GM12891 (cell line): ENCODE results near the gene NEIL1.

ENCODE experiments used
- POLR2A ChIP-seq: IDR thresholded peaks from 2 replicates; pipeline ENCODE4 v1.6.1; 2011; ENCODE audit warnings: low read depth, low read length, control low read depth
- POLR2AphosphoS5 ChIP-seq: IDR thresholded peaks from 2 replicates; pipeline ENCODE4 v1.6.1; 2011; ENCODE audit warnings: low read depth, low read length, control low read depth
- SPI1 ChIP-seq: IDR thresholded peaks from 2 replicates; pipeline ENCODE4 v1.6.1; 2011; ENCODE audit warnings: low read depth, low read length, control low read depth

DNA sequence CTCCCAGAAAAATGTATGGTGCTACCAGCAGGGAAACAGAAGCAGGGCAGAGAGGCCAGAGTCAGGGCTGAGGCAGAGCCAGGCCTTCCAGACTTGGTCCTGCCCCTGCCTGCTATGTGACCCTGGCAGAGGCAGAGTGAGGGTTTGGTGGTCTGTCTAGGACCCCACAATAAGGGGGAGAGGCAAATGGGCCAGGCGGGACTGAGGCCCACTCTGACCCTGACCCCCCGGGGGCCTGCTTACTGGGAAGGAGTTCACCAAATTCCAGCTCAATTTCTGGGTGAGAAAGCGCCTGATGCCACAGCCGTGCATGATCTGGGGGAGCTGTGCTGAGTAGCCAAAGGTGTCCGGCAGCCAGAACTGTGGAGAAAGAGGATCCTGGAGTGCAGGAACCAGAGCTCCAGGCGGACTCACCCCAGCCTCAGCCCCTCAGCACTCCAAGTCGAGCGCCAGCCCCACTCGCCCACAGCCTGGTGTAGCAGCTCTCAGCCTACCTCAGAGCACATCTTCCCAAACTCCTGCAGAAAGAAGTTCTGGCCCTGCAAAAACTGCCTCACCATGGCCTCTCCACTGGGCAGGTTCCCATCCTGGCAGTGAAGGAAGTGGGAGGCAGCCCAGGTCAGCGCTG lies 14.6 kb downstream of the NEIL1 start:
- TF ChIP-seq POLR2AphosphoS5 = no peak
- no peak for TF ChIP-seq POLR2A
- TF ChIP-seq SPI1 = no peak
